HG02678 (cell line): ENCODE measurements around the gene SORCS2.

ENCODE experiments used
- ATAC-seq: cut with Tn5 transposase; IDR thresholded peaks from one replicate; pipeline ENCODE4 v1.9.1; 2021; ENCODE audit warnings: mild to moderate bottlenecking, moderate library complexity; ENCODE audit not compliant: unreplicated experiment

The SORCS2 gene

GRCh38 chr4:7775396-7775795, 583.1 kb downstream of the SORCS2 start:
- no peak for ATAC-seq

DNA sequence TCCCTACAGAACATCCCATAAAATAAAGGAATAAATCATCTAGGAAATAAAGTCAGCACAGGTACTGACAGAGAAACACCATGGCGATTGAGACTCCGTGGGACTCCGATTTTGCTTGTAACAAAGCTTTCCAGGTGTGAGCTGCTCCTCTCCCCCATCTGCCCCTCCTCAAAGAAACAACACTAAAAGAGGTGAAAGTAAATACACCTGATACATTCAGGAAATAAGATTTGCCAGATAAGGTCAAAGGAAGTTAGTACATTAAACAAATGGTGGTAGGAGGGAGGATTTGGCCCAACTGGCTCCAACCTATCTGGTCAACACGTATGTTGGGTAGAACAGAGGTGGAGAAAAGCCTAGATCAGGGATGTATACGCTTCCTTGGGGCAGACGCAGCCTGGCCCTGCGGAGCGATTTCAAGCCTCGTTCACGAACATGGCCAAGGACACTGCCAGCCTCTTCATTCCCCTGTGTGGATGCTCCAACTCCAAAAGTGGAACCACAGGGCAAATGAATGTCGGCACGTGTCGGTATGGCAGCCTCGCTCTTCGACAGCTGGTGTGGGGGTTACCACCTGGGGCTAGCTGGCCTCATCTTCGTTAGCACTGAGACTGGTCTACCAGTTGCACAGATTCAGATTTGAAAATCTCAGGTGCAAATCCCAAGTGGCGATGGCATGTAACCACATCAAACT, 584.8 kb downstream of the SORCS2 start:
- no peak for ATAC-seq

- ATAC-seq, result no peak
Observed at GRCh38 chr4:7777871-7778509, 585.7 kb downstream of the SORCS2 start.

DNA sequence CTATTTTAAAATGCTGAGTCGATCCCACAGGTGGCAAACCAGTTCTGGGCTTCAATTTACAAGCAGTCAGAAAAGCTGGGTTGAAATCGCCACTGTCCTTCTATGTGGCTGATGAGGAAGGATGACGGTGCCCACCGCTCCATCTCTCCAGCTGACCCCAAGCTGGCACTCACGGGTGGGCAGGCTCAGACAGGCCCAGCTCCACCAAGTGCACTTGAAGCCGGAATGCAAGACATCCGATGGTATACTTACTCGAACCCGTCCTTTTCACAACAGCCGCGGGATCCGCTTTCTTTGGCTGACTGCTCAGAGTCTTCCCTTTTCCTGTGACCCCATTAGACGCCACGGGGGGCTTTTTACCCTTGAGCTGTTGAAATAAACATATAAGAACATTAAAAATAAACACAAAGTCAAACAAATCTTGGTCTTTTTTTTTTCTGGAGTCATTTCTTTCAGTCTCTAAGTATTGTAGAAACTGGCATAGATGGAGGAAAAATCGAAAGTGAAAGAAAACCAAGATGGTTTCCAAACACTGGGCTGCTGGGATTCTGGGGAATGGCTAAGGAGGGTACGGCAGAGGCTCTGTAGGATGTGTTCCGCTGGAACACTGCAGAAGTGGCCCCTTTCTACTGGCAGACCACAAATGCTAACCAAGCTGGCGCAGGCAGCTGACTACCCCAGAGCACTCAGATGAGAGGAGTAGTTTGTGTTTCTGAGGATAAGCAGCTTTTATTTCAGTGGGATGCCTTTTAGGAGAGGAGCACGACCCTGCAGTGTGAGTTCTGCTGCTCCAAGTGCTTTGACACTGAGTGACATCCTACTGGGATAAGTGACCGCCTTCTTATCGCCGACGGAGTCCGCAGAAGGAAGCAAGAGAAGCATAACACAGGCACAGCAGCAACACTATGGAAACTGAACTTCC, 586.4 kb downstream of the SORCS2 start:
- no peak for ATAC-seq

DNA sequence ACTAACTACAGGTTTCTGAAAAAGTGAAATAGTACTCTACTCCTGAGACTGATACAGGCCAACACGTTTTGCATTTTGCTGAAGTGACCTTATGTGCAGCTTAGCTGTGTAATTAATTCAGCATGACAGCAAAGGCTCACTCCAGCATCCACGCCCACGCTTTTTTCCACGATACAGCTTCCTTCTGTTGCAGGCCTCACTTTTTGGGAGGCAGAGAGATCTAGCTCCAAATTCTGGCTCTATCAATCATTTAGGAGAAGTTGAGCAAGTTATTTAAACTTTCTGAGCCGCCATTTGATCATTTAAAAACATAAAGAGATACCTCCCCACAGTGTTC, 587.1 kb downstream of the SORCS2 start:
- ATAC-seq, result no peak

GRCh38 chr4:7780751-7781348, 588.5 kb downstream of the SORCS2 start:
- ATAC-seq, result no peak

- no peak for ATAC-seq
Observed at GRCh38 chr4:7781366-7781765, 589.0 kb downstream of the SORCS2 start.

- ATAC-seq, result no peak
Observed at GRCh38 chr4:7781993-7782392, 589.7 kb downstream of the SORCS2 start.

GRCh38 chr4:7782783-7783182, 590.4 kb downstream of the SORCS2 start:
- no peak for ATAC-seq

- ATAC-seq, result no peak
Observed at GRCh38 chr4:7783541-7783940, 591.2 kb downstream of the SORCS2 start.

DNA sequence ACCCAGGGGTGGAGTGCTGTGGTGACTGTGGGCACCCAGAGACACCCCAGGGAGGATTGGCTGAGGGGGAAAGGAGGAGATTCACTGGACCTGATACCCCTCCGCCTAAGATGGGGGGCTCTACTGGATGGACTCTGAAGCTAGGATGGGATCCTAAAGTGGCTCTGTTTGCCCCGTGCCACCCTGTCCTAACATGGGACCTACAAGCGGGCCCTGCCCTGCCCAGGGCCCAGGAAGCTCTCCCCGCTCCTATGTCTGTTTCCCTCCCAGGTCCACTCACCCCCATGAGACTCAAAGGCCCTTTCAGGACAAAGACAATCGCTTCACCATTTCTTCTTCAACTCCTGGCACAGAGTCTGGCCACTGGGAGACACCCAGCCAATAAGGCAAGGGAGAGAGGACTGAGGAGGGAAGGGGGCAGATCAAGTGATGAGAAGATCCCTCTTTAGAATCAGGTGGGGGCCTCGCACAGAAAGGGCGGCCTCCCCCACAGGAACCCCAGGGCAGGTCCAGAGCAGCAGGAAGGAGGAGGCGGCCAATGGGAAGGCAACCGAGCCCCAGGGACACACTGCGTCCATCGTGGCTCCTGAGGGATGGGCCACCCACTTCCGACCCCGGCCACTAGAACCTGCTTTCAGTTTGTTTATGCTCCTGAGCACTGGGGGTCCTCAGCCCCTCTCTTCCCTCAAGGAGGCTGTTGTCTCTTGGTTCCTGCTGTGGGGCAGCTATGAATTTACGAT, 592.0 kb downstream of the SORCS2 start:
- no peak for ATAC-seq

DNA sequence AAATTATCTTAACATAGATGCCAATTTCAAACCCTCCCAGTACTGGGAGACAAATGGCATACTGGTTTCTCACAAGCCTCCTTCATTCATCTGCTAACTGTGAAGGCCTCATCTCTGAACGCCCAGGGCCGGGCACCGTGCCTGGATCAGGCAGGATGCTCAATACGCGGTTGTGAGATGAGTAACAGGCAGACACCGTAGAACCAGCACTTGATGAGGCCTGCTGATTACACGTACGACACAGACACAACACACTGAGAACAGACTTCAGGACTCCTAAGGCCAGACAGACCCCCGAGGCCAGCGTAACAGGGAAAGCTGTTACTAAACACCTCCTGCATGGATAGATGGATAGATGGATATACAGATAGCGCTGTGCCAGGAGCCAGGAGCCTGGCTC, 592.7 kb downstream of the SORCS2 start:
- no peak for ATAC-seq

DNA sequence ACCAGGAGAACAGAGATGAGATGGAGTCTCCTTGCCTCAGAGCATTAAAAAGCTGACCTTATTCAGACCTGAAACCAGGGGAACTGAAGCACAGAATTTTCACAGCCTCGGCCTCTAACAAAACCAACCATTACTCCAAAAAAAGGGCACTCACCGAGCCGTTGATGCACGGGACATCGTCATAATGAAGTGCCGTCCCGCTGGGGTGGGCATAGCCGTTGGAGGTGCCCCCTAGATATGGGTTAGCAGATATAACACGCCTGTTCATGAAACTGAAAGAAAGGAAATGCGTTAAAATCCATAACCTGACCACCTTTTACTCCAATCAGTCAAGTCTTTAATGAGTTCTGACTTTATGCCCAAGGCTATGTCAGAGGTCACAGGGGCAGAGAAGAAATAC, 593.7 kb downstream of the SORCS2 start:
- no peak for ATAC-seq

- no peak for ATAC-seq
Observed at GRCh38 chr4:7786517-7786916, 594.2 kb downstream of the SORCS2 start.

DNA sequence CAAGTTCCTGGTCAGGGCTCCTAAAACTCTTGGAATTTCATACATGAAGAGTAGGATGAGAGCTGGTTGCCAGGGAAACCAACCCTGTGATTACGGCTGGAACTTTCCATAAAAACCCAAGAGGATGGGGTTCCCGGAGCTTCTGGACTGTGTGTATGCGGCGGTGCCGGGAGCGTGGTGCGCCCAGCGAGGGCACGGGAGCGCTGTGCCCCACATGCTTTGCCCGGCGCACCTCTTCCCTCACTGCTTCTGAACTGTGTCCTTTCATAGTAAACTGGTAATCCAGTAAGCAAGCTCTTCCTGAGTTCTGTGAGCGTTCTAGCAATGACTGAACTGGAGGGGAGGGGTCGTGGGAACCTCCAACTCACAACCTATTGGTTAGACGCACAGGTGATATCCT, 594.7 kb downstream of the SORCS2 start:
- ATAC-seq, result no peak

- ATAC-seq, result no peak
Observed at GRCh38 chr4:7787681-7788141, 595.4 kb downstream of the SORCS2 start.

DNA sequence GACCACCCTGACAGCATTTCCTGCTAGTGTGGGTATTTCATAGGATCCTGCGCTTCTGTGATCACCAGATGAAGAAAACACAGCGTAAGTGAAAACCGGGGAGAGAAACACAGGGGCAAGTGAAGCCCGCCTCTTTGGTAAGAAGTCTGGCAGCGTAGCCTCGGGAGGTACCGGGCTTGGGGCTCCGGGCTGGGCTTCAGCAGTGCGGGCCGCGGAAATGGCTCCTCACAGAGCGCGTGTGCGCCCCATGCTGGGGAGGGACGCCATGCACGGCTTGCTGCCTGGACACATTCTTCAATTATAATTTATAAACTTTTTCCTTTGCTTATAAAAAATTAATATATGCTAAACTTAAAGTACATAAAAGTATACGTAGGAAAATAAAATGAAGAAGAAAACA, 595.9 kb downstream of the SORCS2 start:
- no peak for ATAC-seq

GRCh38 chr4:7788694-7789425, 596.5 kb downstream of the SORCS2 start:
- no peak for ATAC-seq

- no peak for ATAC-seq
Observed at GRCh38 chr4:7790023-7790422, 597.7 kb downstream of the SORCS2 start.

GRCh38 chr4:7790999-7791398, 598.7 kb downstream of the SORCS2 start:
- ATAC-seq, result no peak
